K562 (cell line): ENCODE measurements around the gene AHCYL2. TPM values are rescaled to one million over a fixed set of nuclear protein-coding genes. Genes with fewer than 3 reads are reported as not detected.
A peak's percentile ranks its signal among the peaks of the same experiment; 100 is the strongest.

Experiments used
- BRCA1 ChIP-seq, 2 experiments: fragments of 450-650 bp in 1 of 2; sonication (generic) in 1 of 2; formaldehyde crosslinking in 1 of 2; IDR thresholded peaks; 2 replicates each; pipeline versions ENCODE4 v1.5.0 to v1.6.1; 2017 to 2020; ENCODE audit warnings: mild to moderate bottlenecking in 1 of 2, missing genetic modification reagents in 1 of 2
- KDM5B ChIP-seq: fragments of 200-600 bp; sonication (generic); IDR thresholded peaks from 2 replicates; pipeline ENCODE4 v1.6.1; 2012; ENCODE audit warnings: low read depth, mild to moderate bottlenecking, moderate library complexity, low read length, control low read depth, inconsistent platforms; ENCODE audit not compliant: insufficient replicate concordance
- NCOA6 ChIP-seq: fragments of 450-650 bp; IDR thresholded peaks from 2 replicates; pipeline ENCODE4 v1.6.1; 2017; ENCODE audit warnings: mild to moderate bottlenecking
- NR3C1 ChIP-seq: sonication (generic); formaldehyde crosslinking; IDR thresholded peaks from 2 replicates; pipeline ENCODE4 v1.8.1; 2022; ENCODE audit warnings: missing genetic modification reagents
- RBFOX2 ChIP-seq: fragments of 200-400 bp; formaldehyde crosslinking; IDR thresholded peaks from 2 replicates; pipeline ENCODE4 v1.6.1; 2017; ENCODE audit warnings: low read depth, mild to moderate bottlenecking, low read length, moderate library complexity
- SAP30 ChIP-seq: fragments of 200-600 bp; sonication (generic); IDR thresholded peaks from 2 replicates; pipeline ENCODE4 v1.6.1; 2012; ENCODE audit warnings: borderline replicate concordance, low read depth, mild to moderate bottlenecking, moderate library complexity, low read length, control low read depth, inconsistent platforms; ENCODE audit not compliant: insufficient read depth, poor library complexity, severe bottlenecking
- SIN3B ChIP-seq: fragments of 450-650 bp; IDR thresholded peaks from 2 replicates; pipeline ENCODE4 v1.6.1; 2017; ENCODE audit warnings: low read depth, mild to moderate bottlenecking, moderate library complexity
- SPI1 ChIP-seq: IDR thresholded peaks from 2 replicates; pipeline ENCODE4 v1.6.1; 2011; ENCODE audit warnings: low read depth, low read length, control low read depth, borderline replicate concordance
- THAP12 ChIP-seq: fragments of 250-450 bp; sonication (Bioruptor Pico); IDR thresholded peaks from 2 replicates; pipeline ENCODE4 v1.9.0; 2021; ENCODE audit warnings: mild to moderate bottlenecking, inconsistent platforms
- ZNF146 ChIP-seq: IDR thresholded peaks from one replicate; pipeline ENCODE4 v1.6.1; 2018; ENCODE audit warnings: missing compliant biosample characterization; ENCODE audit not compliant: unreplicated experiment
- polyA plus RNA-seq, 8 experiments: library from polyadenylated mRNA; depleted of rRNA in 4 of 8; stranded (reverse) in 5 of 8; unstranded in 3 of 8; fragments of >200 nt; fragmentation: Nextera tagmentation in 2 of 8; fragmentation: Illumina TruSeq in 1 of 8; extraction: Ambion mirVana in 2 of 8; extraction: Trizol in 1 of 8; gene quantifications; 2 replicates each; pipeline versions ENCODE4 v1.2.1 to v1.2.3, GENCODE V29; 2011 to 2014; ENCODE audit warnings: inconsistent platforms in 1 of 8, missing spikeins in 1 of 8
- total RNA-seq, 7 experiments: library from RNA; depleted of rRNA in 6 of 7; stranded (reverse); fragments of >200 nt in 6 of 7; fragmentation: Illumina TruSeq in 2 of 7; extraction: Trizol in 2 of 7; gene quantifications; 2 replicates each; pipeline versions ENCODE4 v1.2.1 to v1.2.3, GENCODE V29; 2011 to 2021; ENCODE audit warnings: low replicate concordance in 1 of 7
- TF ChIP-seq, protein P1 (sequence below): fragments of 150-350 bp; IDR thresholded peaks from 2 replicates; pipeline ENCODE4 v1.6.1; 2014; ENCODE audit warnings: low read depth, mild to moderate bottlenecking, low read length, borderline replicate concordance
- TF ChIP-seq, protein P2 (sequence below): fragments of 450-650 bp; IDR thresholded peaks from 2 replicates; pipeline ENCODE4 v1.6.1; 2018; ENCODE audit not compliant: partially characterized antibody
- TF ChIP-seq, protein P3 (sequence below): fragments of 450-650 bp; IDR thresholded peaks from 2 replicates; pipeline ENCODE4 v1.6.1; 2016; ENCODE audit warnings: antibody characterized with exemption

The AHCYL2 gene
- total and polyA plus RNA-seq, 9 of the 15 experiments (the other 6 are each of a cell fraction or from before 2014, with no cell fraction given), result 0.93 to 10.5 (median 5.2) TPM

DNA sequence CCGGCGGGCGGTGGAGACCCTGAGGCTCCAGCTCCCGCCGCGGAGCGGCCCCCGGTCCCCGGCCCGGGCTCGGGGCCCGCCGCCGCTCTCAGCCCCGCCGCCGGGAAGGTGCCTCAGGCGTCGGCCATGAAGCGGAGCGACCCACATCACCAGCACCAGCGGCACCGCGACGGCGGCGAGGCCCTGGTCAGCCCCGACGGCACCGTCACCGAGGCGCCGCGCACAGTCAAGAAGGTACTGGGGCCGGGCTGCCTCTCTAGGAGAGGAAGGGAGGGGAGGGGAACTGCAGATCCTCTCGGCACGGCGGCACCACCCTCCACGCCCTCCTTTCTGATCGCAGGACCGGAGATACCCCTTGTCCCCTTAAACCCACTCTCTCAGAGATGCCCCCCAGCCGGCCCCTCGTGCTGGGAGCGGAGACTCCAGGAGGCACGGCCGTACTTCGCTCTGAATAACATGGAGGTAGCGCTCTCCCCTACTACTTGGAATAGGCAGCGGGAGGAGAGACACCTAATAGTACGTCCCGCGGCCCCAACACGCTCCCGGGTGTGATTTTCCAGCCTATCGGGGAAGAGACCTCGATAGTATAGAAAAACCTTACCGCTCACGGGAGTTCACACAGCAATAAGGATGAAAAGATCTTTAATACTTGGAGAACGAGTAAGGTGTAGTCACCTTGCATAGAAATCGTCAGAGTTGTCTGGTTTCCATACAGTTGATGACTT lies 538 bp downstream of the AHCYL2 start (continued):
- TF ChIP-seq, protein P1, sequence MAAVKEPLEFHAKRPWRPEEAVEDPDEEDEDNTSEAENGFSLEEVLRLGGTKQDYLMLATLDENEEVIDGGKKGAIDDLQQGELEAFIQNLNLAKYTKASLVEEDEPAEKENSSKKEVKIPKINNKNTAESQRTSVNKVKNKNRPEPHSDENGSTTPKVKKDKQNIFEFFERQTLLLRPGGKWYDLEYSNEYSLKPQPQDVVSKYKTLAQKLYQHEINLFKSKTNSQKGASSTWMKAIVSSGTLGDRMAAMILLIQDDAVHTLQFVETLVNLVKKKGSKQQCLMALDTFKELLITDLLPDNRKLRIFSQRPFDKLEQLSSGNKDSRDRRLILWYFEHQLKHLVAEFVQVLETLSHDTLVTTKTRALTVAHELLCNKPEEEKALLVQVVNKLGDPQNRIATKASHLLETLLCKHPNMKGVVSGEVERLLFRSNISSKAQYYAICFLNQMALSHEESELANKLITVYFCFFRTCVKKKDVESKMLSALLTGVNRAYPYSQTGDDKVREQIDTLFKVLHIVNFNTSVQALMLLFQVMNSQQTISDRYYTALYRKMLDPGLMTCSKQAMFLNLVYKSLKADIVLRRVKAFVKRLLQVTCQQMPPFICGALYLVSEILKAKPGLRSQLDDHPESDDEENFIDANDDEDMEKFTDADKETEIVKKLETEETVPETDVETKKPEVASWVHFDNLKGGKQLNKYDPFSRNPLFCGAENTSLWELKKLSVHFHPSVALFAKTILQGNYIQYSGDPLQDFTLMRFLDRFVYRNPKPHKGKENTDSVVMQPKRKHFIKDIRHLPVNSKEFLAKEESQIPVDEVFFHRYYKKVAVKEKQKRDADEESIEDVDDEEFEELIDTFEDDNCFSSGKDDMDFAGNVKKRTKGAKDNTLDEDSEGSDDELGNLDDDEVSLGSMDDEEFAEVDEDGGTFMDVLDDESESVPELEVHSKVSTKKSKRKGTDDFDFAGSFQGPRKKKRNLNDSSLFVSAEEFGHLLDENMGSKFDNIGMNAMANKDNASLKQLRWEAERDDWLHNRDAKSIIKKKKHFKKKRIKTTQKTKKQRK, result no peak
- TF ChIP-seq BRCA1 (IDR thresholded peaks at IDR 0.05) (no peak), BRCA1 (CRISPR knock-in tag; IDR thresholded peaks at IDR 0.05) (0 out of 2 replicates have a peak, but pooled peaks have one; percentile 28), SAP30 (peak; percentile 95), ZNF146 (no peak), THAP12 (CRISPR knock-in tag) (0 out of 2 replicates have a peak, but pooled peaks have one; percentile 30), KDM5B (peak; percentile 72), NCOA6 (peak; percentile 94), NR3C1 (CRISPR knock-in tag) (no peak), RBFOX2 (peak; percentile 63), SIN3B (peak; percentile 73), SPI1 (0 out of 2 replicates have a peak, but pooled peaks have one; percentile 15)
- TF ChIP-seq, protein P2, sequence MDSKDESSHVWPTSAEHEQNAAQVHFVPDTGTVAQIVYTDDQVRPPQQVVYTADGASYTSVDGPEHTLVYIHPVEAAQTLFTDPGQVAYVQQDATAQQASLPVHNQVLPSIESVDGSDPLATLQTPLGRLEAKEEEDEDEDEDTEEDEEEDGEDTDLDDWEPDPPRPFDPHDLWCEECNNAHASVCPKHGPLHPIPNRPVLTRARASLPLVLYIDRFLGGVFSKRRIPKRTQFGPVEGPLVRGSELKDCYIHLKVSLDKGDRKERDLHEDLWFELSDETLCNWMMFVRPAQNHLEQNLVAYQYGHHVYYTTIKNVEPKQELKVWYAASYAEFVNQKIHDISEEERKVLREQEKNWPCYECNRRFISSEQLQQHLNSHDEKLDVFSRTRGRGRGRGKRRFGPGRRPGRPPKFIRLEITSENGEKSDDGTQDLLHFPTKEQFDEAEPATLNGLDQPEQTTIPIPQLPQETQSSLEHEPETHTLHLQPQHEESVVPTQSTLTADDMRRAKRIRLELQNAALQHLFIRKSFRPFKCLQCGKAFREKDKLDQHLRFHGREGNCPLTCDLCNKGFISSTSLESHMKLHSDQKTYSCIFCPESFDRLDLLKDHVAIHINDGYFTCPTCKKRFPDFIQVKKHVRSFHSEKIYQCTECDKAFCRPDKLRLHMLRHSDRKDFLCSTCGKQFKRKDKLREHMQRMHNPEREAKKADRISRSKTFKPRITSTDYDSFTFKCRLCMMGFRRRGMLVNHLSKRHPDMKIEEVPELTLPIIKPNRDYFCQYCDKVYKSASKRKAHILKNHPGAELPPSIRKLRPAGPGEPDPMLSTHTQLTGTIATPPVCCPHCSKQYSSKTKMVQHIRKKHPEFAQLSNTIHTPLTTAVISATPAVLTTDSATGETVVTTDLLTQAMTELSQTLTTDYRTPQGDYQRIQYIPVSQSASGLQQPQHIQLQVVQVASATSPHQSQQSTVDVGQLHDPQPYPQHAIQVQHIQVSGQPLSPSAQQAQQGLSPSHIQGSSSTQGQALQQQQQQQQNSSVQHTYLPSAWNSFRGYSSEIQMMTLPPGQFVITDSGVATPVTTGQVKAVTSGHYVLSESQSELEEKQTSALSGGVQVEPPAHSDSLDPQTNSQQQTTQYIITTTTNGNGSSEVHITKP, result peak; percentile 91
- TF ChIP-seq, protein P3, sequence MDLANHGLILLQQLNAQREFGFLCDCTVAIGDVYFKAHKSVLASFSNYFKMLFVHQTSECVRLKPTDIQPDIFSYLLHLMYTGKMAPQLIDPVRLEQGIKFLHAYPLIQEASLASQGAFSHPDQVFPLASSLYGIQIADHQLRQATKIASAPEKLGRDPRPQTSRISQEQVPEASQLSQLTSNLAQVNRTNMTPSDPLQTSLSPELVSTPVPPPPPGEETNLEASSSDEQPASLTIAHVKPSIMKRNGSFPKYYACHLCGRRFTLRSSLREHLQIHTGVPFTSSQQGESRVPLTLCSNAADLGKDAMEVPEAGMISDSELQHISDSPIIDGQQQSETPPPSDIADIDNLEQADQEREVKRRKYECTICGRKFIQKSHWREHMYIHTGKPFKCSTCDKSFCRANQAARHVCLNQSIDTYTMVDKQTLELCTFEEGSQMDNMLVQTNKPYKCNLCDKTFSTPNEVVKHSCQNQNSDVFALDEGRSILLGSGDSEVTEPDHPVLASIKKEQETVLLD, result no peak
